IPS-15b (cell line): ENCODE results near the gene GHRHR.

Experiments
- H3K27me3 ChIP-seq: one replicate; pipeline ENCODE4 v1.6.1; 2013; ENCODE audit warnings: low read length; ENCODE audit not compliant: control insufficient read depth, insufficient read depth
- H3K36me3 ChIP-seq: one replicate; pipeline ENCODE4 v1.6.1; 2013; ENCODE audit warnings: low read length; ENCODE audit not compliant: control insufficient read depth, insufficient read depth
- H3K4me1 ChIP-seq: one replicate; pipeline ENCODE4 v1.6.1; 2013; ENCODE audit warnings: mild to moderate bottlenecking, low read length; ENCODE audit not compliant: control insufficient read depth, insufficient read depth
- H3K4me3 ChIP-seq: one replicate; pipeline ENCODE4 v1.5.1; 2013; ENCODE audit warnings: low read depth, low read length
- H3K9ac ChIP-seq: one replicate; pipeline ENCODE4 v1.6.1; 2013; ENCODE audit warnings: low read depth, mild to moderate bottlenecking, low read length
- H3K9me3 ChIP-seq: one replicate; pipeline ENCODE4 v1.6.1; 2013; ENCODE audit warnings: mild to moderate bottlenecking, low read length; ENCODE audit not compliant: control insufficient read depth, insufficient read depth

Gene GHRHR

GRCh38 chr7:30941582-30942323 lies 22.0 kb upstream of the GHRHR start:
- Histone ChIP-seq H3K4me3 (no peak overlapping the region), H3K36me3 (no peaks in the 10 kb centered on the region), H3K4me1 (no peaks in the 10 kb centered on the region), H3K27me3 (no peaks in the 10 kb centered on the region), H3K9ac (no peak overlapping the region), H3K9me3 (no peaks in the 10 kb centered on the region)

GRCh38 chr7:30950197-30950596 lies 13.6 kb upstream of the GHRHR start:
- H3K4me3 ChIP-seq: no peak overlapping the region
- H3K36me3 ChIP-seq: no peaks in the 10 kb centered on the region
- no peaks in the 10 kb centered on the region for H3K4me1 ChIP-seq
- no peaks in the 10 kb centered on the region for H3K27me3 ChIP-seq
- H3K9ac ChIP-seq: no peak overlapping the region
- H3K9me3 ChIP-seq: no peaks in the 10 kb centered on the region

GRCh38 chr7:30954914-30955313 lies 8.8 kb upstream of the GHRHR start:
- H3K4me1 ChIP-seq: no peaks in the 10 kb centered on the region
- no peaks in the 10 kb centered on the region for H3K27me3 ChIP-seq
- no peak overlapping the region for H3K4me3 ChIP-seq
- H3K9ac ChIP-seq: no peak overlapping the region
- no peaks in the 10 kb centered on the region for H3K36me3 ChIP-seq
- H3K9me3 ChIP-seq: no peaks in the 10 kb centered on the region

GRCh38 chr7:30956704-30957103 lies 7.0 kb upstream of the GHRHR start:
- Histone ChIP-seq H3K36me3 (no peaks in the 10 kb centered on the region), H3K9ac (no peak overlapping the region), H3K4me3 (no peak overlapping the region), H3K4me1 (no peaks in the 10 kb centered on the region), H3K9me3 (no peaks in the 10 kb centered on the region), H3K27me3 (no peaks in the 10 kb centered on the region)

GRCh38 chr7:30965372-30965771 lies 1.6 kb downstream of the GHRHR start:
- Histone ChIP-seq H3K9ac (no peak overlapping the region), H3K4me1 (no peaks in the 10 kb centered on the region), H3K36me3 (no peaks in the 10 kb centered on the region), H3K27me3 (no peaks in the 10 kb centered on the region), H3K4me3 (no peak overlapping the region), H3K9me3 (no peaks in the 10 kb centered on the region)

- H3K36me3 ChIP-seq: no peaks in the 10 kb centered on the region
- no peak overlapping the region for H3K4me3 ChIP-seq
- H3K9ac ChIP-seq: no peak overlapping the region
- no peaks in the 10 kb centered on the region for H3K4me1 ChIP-seq
- H3K27me3 ChIP-seq: no peaks in the 10 kb centered on the region
- H3K9me3 ChIP-seq: no peaks in the 10 kb centered on the region
Measured at GRCh38 chr7:30965883-30966282, 2.1 kb downstream of the GHRHR start.

GRCh38 chr7:30968294-30968693 lies 4.5 kb downstream of the GHRHR start:
- H3K9me3 ChIP-seq: no peaks in the 10 kb centered on the region
- no peaks in the 10 kb centered on the region for H3K4me1 ChIP-seq
- no peak overlapping the region for H3K9ac ChIP-seq
- no peak overlapping the region for H3K4me3 ChIP-seq
- H3K36me3 ChIP-seq: no peaks in the 10 kb centered on the region
- no peaks in the 10 kb centered on the region for H3K27me3 ChIP-seq

GRCh38 chr7:30968747-30969603 lies 5.2 kb downstream of the GHRHR start:
- H3K36me3 ChIP-seq: no peaks in the 10 kb centered on the region
- no peak overlapping the region for H3K4me3 ChIP-seq
- no peaks in the 10 kb centered on the region for H3K4me1 ChIP-seq
- H3K9ac ChIP-seq: no peak overlapping the region
- H3K27me3 ChIP-seq: no peaks in the 10 kb centered on the region
- H3K9me3 ChIP-seq: no peaks in the 10 kb centered on the region

- Histone ChIP-seq H3K4me1 (no peaks in the 10 kb centered on the region), H3K27me3 (no peaks in the 10 kb centered on the region), H3K9me3 (no peaks in the 10 kb centered on the region), H3K36me3 (no peaks in the 10 kb centered on the region), H3K4me3 (no peak overlapping the region), H3K9ac (no peak overlapping the region)
Measured at GRCh38 chr7:30969604-30969970, 5.8 kb downstream of the GHRHR start.

- peaks cover 2% of the 10 kb centered on the region for H3K4me1 ChIP-seq
- H3K9ac ChIP-seq: no peak overlapping the region
- H3K9me3 ChIP-seq: no peaks in the 10 kb centered on the region
- no peaks in the 10 kb centered on the region for H3K36me3 ChIP-seq
- no peaks in the 10 kb centered on the region for H3K27me3 ChIP-seq
- H3K4me3 ChIP-seq: no peak overlapping the region
Measured at GRCh38 chr7:30970074-30970473, 6.3 kb downstream of the GHRHR start.

- H3K4me3 ChIP-seq: no peak overlapping the region
- H3K9ac ChIP-seq: no peak overlapping the region
- H3K4me1 ChIP-seq: peaks cover 3% of the 10 kb centered on the region
- no peaks in the 10 kb centered on the region for H3K9me3 ChIP-seq
- no peaks in the 10 kb centered on the region for H3K36me3 ChIP-seq
- H3K27me3 ChIP-seq: no peaks in the 10 kb centered on the region
Measured at GRCh38 chr7:30970594-30971094, 6.9 kb downstream of the GHRHR start.

- no peak overlapping the region for H3K9ac ChIP-seq
- H3K36me3 ChIP-seq: no peaks in the 10 kb centered on the region
- no peak overlapping the region for H3K4me3 ChIP-seq
- H3K9me3 ChIP-seq: no peaks in the 10 kb centered on the region
- peaks cover 3% of the 10 kb centered on the region for H3K4me1 ChIP-seq
- no peaks in the 10 kb centered on the region for H3K27me3 ChIP-seq
Measured at GRCh38 chr7:30971440-30971839, 7.7 kb downstream of the GHRHR start.
